ENCODE data around the gene TXNDC11. TPM values are rescaled to one million over a fixed set of nuclear protein-coding genes. Genes with fewer than 3 reads are reported as not detected.

TXNDC11 gene
- total RNA-seq, 1 donor from 2014 or later, result 26.7 TPM

DNA sequence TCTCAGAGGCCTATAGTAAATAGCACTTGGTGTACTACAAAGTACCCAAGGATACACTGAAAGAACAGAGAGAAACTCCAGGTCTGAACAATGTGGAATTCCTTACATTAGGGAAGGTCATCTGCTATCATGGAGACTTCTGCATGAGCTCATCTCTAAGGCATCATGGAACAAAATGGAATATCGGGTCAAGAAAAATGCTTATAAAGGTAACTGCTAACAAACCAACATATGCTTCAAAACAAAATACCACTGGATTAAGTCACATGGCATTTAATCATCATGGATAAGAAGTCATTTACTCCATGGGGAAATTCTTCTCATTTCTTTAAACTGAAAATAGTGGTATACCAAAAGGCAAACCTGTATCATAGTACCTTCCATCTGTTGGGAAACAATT lies 34.2 kb downstream of the TXNDC11 start:
- H3K27me3 Mint-ChIP-seq, result no peaks in the 10 kb centered on the region
- no peak overlapping the region for H3K4me3 Mint-ChIP-seq
- H3K36me3 Mint-ChIP-seq, result peaks cover 17% of the 10 kb centered on the region
- no peak overlapping the region for H3K27ac Mint-ChIP-seq
- no peaks in the 10 kb centered on the region for H3K9me3 Mint-ChIP-seq
- H3K4me1 Mint-ChIP-seq (ENCODE audit: unreplicated experiment), result peaks cover 12% of the 10 kb centered on the region
- no peak for TF ChIP-seq CTCF (conservative IDR thresholded peaks at IDR 0.05)
- no peak for DNase-seq (ENCODE audit: extremely low spot score, unreplicated experiment)

GRCh38 chr16:11707679-11708197 lies 34.9 kb downstream of the TXNDC11 start:
- H3K4me1 Mint-ChIP-seq (ENCODE audit: unreplicated experiment), result peaks cover 12% of the 10 kb centered on the region
- H3K27me3 Mint-ChIP-seq, result no peaks in the 10 kb centered on the region
- H3K9me3 Mint-ChIP-seq, result no peaks in the 10 kb centered on the region
- H3K27ac Mint-ChIP-seq, result no peak overlapping the region
- no peak for DNase-seq (ENCODE audit: extremely low spot score, unreplicated experiment)
- peaks cover 17% of the 10 kb centered on the region for H3K36me3 Mint-ChIP-seq
- no peak for TF ChIP-seq CTCF (conservative IDR thresholded peaks at IDR 0.05)
- no peak overlapping the region for H3K4me3 Mint-ChIP-seq

GRCh38 chr16:11706180-11706742 lies 36.4 kb downstream of the TXNDC11 start:
- Mint-ChIP-seq H3K27ac (no peak overlapping the region), H3K4me3 (no peak overlapping the region), H3K36me3 (peaks cover 22% of the 10 kb centered on the region), H3K4me1 (ENCODE audit: unreplicated experiment) (peaks cover 12% of the 10 kb centered on the region), H3K9me3 (no peaks in the 10 kb centered on the region), H3K27me3 (no peaks in the 10 kb centered on the region)
- no peak for TF ChIP-seq CTCF (conservative IDR thresholded peaks at IDR 0.05)
- no peak for DNase-seq (ENCODE audit: extremely low spot score, unreplicated experiment)

- TF ChIP-seq CTCF (conservative IDR thresholded peaks at IDR 0.05), result no peak
- no peak overlapping the region for H3K4me3 Mint-ChIP-seq
- no peak for DNase-seq (ENCODE audit: extremely low spot score, unreplicated experiment)
- no peaks in the 10 kb centered on the region for H3K9me3 Mint-ChIP-seq
- peaks cover 9% of the 10 kb centered on the region for H3K4me1 Mint-ChIP-seq (ENCODE audit: unreplicated experiment)
- H3K27me3 Mint-ChIP-seq, result no peaks in the 10 kb centered on the region
- H3K36me3 Mint-ChIP-seq, result peaks cover 22% of the 10 kb centered on the region
- H3K27ac Mint-ChIP-seq, result peak overlapping the region; percentile 9
Observed at GRCh38 chr16:11705311-11706025, 37.2 kb downstream of the TXNDC11 start.

- no peak overlapping the region for H3K4me3 Mint-ChIP-seq
- H3K27me3 Mint-ChIP-seq, result no peaks in the 10 kb centered on the region
- no peak for DNase-seq (ENCODE audit: extremely low spot score, unreplicated experiment)
- H3K36me3 Mint-ChIP-seq, result peaks cover 22% of the 10 kb centered on the region
- TF ChIP-seq CTCF (conservative IDR thresholded peaks at IDR 0.05), result no peak
- H3K9me3 Mint-ChIP-seq, result no peaks in the 10 kb centered on the region
- no peak overlapping the region for H3K27ac Mint-ChIP-seq
- peaks cover 7% of the 10 kb centered on the region for H3K4me1 Mint-ChIP-seq (ENCODE audit: unreplicated experiment)
Observed at GRCh38 chr16:11700264-11701029, 42.2 kb downstream of the TXNDC11 start.

Data from type B pancreatic cell (in vitro differentiated cells).